Effector CD4-positive, alpha-beta T cell (primary cell): ENCODE data around the gene ADPRM.

Experiments
- DNase-seq: peaks from one replicate; pipeline ENCODE4 v3.0.0-alpha.2; 2020

Gene ADPRM

DNA sequence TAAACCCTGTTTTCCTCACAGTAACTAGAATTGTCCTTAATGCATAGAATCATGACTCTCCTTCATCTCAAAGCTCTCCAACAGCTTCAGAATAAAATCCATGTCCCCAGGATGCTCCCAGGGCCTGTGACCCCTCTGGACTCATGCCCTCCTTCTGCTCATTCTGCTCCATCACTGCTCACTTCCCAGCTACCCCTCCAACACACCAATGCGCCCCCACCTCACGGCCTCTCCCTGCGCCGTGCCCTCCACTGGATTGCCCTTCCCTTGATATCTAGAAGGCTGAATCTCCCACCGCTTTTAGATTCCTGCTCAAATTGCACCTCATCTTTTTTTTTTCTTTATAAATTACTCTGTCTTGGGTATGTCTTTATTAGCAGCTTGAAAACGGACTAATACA, 45.0 kb downstream of the ADPRM start:
- no peak for DNase-seq

DNA sequence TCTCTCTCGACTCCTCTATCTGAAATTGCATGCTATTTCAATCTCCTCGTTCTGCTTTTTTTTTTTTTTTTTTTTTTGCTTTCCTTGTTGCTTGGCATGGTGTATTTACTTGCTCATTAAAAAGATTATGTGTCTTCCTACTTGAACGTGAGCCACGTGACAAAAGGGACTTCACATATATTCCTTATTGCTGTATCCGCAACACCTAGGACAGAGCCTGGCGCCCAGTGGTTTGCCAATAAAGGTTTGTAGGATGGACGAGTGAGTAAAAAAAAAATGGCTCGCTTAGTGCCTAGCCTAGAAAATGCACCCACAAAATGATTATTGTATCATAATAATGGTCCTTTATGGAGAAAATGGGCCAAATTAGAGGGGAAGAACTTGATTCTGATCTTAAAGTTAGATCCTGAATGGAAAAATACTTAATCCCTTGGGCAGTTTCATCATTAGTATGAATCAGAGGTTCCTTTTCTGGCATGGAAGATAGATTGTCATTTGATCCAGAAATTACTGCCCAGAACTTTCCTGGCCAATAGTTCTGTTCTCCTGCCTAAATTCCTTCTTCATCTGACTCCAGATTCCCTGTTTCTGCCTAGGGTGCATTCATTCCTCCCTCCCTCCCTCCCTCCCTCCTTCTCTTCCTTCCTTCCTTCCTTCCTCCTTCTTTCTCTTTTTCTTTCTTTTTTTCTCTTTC, 46.1 kb downstream of the ADPRM start:
- DNase-seq: no peak

DNA sequence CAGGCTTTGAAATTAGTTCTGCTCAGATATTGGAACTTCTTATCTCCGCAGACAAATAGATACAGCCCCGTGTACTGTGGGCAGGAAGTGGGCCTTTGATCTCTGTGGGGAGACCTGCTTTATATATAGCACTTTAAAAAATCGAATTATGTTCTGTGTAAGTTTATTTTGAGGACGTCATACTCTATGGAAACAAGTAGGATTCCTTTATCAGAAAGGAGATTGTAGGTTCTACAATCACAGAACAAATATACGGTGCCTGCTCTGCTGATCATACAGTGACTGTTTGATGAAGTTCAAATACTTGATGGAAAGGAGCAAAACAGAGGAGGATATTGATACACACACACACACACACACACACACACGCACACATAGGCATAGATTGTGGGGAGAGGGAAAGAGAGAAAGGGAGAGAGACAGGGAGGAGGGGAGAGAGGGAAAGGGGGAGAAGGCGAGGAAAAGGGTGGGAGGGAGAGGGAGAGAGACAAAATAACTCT, 47.2 kb downstream of the ADPRM start:
- DNase-seq: no peak

DNA sequence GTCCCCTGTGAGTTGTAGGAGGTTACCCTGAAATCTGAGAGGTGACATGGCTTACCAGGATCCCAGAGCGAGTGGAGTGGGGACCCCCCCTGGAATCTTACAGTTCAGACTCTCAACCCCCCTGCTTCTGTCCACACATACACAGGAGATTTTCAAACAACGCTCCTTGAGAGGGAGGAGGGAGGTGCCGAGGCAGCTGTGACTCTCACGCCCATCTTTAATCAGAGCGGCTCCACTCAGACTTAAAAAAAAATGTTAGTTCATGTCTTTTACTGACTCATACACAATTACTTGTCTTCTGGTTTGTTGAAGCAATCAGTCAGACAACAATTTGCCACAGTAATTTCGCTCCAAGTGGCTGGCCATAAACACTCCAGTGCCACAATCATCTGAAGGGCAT, 47.8 kb downstream of the ADPRM start:
- no peak for DNase-seq

DNA sequence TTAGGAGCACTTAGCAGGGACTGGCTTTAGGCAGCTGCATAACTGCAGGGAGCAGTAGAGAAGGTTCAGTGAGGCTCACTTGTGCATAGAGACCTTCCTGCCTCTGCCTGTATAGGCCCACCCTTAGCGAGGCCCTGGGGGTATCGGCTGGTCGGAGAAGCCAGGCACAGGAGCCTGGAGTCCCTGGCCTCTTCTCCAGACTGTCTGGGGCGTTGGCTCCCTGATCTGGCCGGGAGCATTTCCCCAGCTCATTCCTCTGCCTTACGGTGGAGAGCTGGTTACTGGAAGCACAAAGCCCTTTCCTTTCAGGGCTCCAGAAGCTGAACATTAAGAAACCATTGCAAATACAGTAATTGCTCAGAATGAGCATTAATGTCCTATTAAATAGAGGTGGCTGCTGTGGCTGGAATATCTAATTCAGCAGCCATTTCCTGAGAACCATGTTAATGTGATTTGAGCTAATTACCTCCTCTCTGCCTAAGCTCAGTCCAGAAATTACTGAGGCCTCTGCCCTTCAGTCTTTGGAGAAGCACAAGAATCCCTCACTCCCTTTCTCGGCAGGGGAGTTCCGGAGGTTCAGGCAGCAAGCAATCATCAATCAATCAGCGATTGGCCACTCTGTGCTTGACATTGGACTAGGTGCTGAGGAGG, 51.3 kb downstream of the ADPRM start:
- no peak for DNase-seq

DNA sequence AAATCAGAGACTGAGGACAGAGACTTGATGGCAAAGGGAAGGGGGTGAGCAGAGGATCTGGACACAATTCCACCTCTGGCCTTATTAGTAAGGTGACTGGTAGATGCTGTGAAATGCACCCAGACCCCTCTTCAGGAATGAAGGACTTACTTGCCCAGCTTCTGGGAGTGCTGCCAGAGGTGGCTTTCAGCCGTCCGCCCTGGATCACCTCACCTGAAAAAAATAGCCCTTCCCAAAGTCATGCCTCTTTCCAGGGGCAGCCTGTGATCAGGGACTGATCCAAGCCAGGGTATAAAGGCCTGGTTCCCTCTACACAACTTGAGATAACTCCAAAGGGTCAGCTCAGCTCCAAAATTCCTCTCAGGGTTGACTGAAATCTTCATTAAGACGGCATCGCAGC, 52.8 kb downstream of the ADPRM start:
- no peak for DNase-seq

DNA sequence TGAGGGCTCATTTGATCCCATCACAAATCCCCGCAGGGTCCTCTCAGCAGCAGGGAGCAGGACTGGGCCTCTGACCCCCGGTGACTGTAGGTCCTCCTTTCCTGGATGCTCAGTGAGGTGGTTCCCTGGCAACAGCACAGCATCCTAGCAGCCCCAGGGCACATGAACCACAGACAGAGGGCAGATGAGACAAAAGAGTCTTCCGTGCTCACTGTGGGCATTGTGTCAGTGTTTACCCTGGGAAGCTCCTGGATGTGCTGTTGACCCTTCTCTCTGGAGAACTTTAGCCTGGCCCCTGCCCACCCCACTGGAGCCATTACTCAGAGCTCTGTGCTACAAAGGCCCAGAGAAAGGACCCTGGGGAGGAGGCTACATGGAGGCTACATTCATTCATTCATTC, 54.2 kb downstream of the ADPRM start:
- no peak for DNase-seq

DNA sequence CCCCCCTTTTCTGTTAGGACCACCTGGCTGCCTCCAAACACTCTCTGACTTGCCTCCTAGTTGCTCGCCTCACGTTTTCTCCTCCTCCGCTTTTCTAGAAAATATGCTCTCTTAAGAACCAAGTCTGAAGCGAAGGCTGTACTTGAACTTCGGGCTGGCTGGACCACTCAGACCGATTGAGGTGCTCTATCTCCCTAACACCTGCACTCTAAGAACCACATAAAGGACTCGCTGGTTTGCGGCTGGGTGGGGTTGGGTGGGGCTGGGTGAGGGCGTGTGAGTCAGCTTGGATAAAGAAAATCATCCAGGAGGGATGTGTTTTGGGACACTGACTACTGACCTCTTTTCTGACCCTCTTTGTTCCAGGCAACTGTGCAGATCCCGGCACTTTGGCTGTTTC, 55.3 kb downstream of the ADPRM start:
- no peak for DNase-seq

DNA sequence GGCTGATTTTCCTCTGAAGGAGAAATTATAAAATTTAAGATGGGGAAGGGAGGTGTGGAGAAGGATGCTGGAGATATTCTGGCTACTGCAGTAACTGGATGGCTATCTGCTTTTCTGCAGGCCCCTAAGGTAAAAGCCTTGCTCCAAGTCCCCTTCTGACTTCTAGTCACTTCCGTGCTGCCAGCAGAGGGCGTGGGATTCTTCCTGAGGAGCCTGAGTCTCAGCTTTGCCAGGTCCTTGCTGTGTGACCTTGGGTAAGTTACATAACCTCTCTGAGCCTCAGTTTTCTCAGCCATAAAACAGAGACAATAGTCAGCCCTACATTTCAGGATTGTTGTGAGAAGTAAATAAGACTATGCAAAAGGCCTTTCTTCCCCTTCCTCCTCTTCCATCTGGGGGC, 56.7 kb downstream of the ADPRM start:
- DNase-seq: no peak

DNA sequence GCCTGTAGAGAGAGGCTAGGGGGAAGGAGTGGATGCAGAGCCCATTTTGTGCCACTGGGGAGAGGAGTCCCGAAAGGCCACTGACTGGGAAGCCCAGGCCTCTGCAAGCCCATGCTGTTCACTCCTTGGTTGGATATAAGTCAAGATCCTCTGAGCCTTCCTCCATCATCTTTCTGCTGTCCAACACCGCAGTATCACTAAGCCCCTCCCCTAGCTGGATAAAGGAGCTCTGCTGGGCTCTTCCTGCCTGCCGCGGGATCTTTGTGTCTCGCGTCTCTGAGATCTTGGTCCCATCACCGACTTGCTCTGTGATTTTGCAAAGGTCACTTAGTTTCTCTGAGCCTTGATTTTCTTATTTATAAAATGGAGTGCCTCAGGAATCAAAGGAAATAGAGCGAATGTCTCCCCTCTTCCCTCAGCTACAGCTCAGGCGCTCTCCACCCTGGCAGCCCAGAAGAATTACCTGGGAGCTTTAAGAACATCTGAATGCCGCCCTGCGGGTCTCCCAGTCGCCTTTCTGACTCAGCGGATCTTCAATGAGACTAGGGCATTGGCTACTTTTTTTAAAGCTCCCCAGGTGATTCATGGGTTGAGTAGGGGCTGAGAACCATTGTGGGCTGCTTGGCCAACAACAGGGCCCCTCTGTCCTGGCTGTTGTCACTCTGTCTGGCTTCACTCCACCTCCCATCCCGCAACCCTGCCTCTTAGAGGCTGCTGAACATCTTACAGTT, 57.6 kb downstream of the ADPRM start:
- no peak for DNase-seq

DNA sequence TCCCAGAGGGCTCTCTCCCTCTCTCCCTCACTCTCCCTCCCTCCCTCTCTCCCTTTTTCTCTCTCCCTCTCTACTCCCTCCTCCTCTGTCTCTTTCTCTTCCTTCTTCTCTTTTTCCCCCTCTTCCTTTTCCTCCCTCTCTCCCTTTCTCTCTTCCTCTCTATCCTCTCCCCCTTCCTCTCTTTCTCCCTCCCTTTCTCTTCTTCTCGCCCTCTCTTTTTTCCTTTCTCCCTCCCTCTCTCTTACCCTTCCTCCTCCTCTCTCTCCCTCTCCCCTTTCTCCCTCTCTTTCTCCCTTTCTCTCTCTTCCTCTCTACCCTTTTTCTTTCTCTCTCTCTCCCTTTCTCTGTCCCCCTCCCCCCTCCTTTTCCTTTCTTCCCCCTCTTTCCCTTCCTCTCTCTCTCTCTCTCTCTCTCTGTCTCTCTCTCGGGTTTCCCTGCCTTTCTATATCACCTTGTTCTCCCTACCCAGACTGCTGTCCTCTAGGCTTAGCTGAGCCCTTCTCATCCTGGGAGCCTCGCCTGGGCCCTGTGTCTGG, 58.3 kb downstream of the ADPRM start:
- DNase-seq: no peak

DNA sequence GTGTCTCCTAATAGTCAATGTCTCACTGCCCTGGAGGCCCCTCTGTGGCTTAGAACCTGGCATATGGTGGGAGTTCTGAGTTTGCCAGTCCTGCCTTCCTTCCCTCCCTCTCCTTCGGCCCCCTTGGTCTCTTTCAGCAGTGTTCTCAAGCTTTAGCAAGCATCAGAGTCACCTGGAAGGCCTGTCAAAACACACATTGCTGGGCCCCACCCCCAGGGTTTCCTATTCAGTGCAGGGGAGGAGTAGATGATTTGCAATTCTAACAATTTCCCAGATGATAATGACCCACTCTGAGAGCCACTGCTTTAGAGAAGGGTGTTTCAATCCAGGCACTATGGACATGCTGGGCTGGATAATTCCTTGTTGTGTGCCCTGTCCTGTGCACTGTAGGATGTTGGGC, 58.8 kb downstream of the ADPRM start:
- no peak for DNase-seq

DNA sequence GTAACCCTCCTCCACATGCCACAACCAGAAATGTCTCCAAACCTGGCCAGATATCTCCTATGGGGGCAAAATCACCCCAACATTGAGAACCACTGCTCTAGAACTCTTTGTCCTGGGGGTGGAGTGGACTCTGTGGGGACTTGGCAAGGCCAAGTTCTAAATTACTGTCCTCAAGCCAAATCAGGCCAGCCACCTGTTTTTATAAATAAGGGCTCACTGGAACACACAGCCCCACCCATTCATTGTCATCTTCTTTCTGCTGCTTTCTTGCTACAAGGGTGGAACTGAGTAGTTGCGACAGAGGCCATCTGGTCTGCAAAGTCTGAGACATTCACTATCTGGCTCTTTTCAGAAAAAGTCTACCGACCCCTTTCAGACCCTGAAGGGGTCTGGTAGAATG, 59.2 kb downstream of the ADPRM start:
- no peak for DNase-seq

DNA sequence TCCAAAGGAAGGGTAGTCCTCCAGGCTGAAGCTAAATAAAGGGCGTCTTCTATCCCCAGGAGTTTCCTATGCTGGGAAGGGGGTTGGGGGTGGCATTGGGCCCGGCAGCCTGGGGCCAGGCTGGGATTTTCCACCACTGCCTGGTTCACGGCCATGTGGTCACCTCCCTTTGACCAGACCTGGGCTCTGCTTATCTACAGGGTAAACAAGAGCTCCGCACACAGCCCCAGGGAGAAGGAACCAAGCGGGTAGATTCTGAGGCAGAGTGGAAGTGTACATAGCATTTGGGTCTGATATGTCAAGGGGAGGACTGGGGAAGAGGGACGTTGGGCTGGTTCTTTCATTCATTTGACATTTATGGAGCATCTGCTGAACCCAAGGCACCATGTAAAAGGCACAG, 59.7 kb downstream of the ADPRM start:
- DNase-seq: no peak

DNA sequence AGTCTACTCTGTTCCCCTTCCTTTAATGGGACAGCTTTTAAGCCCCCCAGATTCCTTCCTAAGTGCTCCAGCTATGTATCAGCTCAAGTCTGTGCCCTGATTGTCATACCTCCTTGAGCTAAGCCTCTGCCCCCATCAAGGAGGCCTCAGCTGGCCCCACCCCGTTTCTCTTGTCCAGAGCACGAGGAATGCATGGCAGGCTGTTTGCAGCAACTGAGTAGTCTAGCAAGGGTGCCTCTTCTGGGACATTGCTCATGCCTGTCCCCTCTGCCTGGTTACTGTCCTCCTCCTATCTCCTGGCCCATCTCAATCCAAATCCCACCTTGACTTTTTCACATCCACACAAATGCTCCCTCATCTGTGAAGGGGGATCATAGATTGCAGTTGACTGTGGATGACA, 60.3 kb downstream of the ADPRM start:
- DNase-seq: no peak

DNA sequence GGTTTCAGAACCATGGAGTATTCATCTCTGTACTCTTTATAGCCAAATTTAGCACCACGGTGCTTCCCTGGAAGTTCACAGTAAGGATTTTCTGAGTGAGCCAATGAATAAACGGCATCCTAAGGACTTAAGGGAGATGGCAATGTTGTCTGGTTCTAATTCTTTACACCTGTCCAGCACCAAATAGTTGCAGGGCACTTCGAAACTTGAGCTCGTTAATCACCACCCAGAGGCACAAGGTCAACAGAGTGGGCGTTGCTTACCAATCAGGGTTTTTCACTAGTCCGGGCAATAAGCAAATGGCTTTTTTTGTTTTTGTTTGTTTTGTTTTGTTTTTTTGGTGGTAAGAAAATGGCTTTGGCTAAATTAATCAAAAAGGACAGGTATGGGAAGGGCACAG, 60.7 kb downstream of the ADPRM start:
- DNase-seq: no peak
